NCI-H2107 (cell line): ENCODE measurements around the gene IPP.
A peak's percentile ranks its signal among the peaks of the same experiment; 100 is the strongest.
"Not testable (repeated sequence)": the region's sequence is repeated elsewhere in the genome, so short reads cannot be mapped to it uniquely, and the experiment has no call there.

Experiments used
- DNase-seq: peaks from one replicate; lab custom pipeline; 2025; lab: John Stamatoyannopoulos, UW

IPP gene

DNA sequence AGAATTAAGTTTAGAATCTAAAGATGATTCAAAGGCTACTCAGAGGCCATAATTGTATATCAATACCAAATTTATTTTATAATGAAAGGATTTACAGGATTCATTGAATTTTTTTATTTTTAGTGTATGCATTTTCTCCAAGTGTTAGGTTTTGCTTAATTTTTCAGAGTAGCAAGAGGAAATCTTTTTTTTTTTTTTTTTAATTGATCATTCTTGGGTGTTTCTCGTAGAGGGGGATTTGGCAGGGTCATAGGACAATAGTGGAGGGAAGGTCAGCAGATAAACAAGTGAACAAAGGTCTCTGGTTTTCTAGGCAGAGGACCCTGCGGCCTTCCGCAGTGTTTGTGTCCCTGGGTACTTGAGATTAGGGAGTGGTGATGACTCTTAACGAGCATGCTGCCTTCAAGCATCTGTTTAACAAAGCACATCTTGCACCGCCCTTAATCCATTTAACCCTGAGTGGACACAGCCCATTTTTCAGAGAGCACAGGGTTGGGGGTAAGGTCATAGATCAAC is 10.8 kb downstream of the IPP start:
- not testable (repeated sequence) for DNase-seq

DNA sequence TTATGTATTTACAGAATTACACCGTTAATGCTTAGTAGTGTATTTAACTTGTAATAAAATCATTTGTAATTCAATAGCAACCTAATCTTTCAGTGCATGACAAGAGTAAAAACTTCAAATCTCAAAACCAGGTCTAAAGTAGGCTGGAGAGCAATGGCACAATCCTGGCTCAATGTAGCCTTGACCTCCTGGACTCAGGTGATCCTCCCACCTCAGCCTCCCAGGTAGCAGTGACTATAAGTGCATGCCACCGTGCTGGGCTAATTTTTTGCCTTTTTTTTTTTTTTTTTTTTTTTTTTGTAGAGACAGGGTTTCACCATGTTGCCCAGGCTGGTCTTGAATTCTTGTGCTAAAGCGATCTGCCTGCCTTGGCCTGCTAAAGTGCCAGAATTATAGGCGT is 11.3 kb downstream of the IPP start:
- no peak for DNase-seq

DNA sequence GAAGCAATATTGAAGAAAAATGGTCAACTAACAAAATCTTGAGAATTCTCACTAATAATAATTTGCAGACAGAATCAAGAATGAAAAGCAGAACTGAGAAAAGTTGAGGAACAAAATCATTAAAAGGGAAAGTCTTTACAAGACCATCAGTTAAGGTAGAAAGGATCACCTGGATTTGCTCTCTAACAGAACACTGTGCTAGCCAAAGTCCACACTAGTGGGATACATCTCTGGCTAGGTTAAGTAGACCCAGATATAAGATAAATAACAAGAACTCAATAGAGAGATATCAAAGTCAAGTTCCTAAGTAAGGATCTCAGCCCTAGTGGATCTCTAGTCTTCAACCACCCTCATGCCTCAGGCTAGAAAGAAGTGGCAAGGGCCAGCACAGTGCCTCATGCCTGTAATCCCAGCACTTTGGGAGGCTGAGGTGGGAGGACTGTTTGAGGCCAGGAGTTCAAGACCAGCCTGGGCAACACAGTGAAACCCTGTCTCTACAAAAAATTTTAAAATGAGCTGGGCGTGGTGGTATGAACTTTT is 19.6 kb downstream of the IPP start:
- no peak for DNase-seq

DNA sequence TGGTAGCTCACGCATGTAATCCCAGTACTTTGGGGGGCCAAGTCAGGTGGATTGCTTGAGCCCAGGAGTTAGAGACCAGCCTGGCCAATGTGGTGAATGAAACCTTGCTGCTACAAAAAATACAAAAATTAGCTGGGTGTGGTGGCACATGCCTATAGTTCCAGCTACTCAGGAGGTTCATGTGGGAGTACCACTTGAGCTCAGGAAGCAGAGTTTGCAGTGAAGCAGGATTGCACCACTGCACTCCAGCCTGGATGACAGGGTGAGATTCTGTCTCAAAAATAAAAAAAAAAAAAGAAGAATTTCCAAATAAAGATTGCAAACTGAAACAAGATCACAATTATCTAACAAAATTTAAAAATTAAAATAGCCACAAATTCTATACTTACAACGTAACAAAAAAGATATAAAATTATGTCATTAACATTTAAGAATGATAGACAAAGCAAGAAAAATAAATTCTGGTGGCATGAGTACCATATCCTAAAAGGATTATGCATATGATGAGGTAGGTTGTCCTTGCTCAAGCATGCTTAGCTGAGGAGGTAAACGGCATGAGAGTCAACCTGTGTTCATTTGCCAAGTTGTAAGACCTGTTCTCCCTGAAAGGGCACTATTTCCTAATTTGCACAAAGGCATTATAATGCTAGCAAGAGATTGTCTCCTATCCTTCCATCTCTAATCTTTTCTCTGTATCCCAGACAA is 20.2 kb downstream of the IPP start:
- no peak for DNase-seq

GRCh38 chr1:45726007-45726406 is 24.4 kb downstream of the IPP start:
- not testable (repeated sequence) for DNase-seq

DNA sequence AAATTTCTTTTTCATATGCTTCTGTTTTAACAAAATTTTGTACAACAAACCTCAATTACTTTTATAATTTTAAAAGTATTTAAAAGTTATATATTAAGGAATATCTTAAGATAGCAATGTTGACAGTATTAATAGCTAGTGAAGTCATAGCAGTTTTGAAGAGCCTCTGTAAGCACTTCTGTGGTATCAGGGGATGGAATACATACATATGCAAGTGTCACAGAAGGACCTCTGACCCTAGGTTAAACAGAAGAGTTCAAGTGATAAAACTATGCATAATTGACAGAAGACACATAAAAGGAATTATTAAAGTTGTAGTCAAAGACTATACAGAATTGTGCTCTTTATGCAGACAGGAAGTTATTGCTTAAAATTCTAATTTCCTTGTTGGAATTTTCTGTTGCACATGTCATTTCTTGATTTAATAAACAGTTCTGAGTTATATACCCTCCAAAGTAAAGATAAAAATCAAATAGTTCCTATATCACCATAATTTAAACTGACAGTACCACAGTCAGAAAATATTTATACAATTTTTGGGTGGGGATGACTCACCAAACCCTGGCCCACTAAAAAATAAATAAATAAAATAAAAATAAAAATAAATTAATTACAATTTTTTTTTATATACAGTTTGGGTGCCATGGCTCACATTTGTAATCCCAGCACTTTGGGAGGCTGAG is 27.1 kb downstream of the IPP start:
- no peak for DNase-seq

- DNase-seq, result no peak
These were observed 27.6 kb downstream of the IPP start for GRCh38 chr1:45722809-45723208.

DNA sequence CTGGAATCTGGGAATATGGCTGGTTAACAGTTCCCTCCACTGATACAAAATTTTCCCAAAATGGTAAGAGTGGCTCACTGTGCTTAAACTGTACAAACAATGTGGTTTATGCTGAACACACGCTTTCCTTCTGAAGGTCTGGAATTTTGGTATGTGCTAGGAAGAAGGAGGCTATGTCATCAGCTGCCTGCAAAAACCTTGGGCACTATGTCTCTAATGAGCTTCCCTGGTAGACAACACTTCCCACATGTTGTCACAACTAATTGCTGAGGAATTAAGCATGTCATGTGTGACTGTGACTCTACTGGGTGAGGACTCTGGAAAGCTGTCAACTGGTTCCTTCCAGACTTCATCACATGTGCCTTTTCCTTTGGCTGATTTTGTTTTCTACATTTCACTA is 29.2 kb downstream of the IPP start:
- DNase-seq, result no peak

DNA sequence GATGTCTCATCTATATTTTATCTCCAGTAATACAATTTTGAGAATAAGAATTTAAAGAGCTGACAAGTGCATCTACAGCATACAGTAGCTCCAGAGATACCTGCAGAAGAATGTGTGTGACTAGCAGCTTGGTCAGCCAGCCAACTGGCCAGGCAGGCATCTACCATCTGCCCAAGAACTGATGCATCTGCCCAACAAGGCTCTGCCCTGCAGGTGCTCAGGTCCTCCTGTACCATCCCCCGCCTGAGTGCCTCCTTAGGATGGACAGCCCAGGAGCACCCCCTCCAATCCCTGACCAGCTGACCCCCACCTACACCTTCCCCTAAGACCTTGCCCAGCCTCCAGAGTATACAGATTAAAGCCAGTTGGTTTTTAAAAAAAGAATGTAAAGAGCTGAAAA is 32.2 kb downstream of the IPP start:
- DNase-seq, result no peak

- not testable (repeated sequence) for DNase-seq
These were observed 33.1 kb downstream of the IPP start for GRCh38 chr1:45717386-45717785.

GRCh38 chr1:45716700-45717099 is 33.8 kb downstream of the IPP start:
- no peak for DNase-seq

DNA sequence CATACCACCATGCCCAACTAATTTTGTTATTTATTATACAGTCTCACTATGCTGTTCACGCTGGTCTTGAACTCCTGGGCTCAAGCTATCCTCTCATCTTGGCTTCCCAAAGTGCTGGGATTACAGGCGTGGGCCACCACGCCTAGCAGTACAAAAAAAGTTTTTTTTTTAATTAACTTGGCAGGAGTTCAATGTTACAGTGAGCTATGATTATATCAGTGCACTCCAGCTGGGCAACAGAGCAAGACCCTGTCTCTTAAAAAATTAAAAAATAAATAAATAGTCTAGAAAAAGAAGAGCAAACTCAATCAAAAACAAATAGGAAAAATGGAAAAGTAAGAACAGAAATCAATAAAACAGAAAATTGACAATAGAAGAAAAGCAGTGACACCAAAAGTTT is 36.7 kb downstream of the IPP start:
- no peak for DNase-seq

- DNase-seq, result no peak
These were observed 45.8 kb downstream of the IPP start for GRCh38 chr1:45704637-45705036.

- no peak for DNase-seq
These were observed 55.6 kb downstream of the IPP start for GRCh38 chr1:45694823-45695222.

- not testable (repeated sequence) for DNase-seq
These were observed 56.6 kb downstream of the IPP start for GRCh38 chr1:45693811-45694210.

- DNase-seq, result peak; percentile 77
These were observed 62.4 kb downstream of the IPP start, which contains the start of gene TMEM69 for GRCh38 chr1:45687754-45688740. TSS of gene TMEM69 (plus strand) at chr1:45688181. CDS start at chr1:45691069, 2,888 bp downstream.

- DNase-seq, result peak; percentile 97
These were observed 63.3 kb downstream of the IPP start for GRCh38 chr1:45687014-45687753.

DNA sequence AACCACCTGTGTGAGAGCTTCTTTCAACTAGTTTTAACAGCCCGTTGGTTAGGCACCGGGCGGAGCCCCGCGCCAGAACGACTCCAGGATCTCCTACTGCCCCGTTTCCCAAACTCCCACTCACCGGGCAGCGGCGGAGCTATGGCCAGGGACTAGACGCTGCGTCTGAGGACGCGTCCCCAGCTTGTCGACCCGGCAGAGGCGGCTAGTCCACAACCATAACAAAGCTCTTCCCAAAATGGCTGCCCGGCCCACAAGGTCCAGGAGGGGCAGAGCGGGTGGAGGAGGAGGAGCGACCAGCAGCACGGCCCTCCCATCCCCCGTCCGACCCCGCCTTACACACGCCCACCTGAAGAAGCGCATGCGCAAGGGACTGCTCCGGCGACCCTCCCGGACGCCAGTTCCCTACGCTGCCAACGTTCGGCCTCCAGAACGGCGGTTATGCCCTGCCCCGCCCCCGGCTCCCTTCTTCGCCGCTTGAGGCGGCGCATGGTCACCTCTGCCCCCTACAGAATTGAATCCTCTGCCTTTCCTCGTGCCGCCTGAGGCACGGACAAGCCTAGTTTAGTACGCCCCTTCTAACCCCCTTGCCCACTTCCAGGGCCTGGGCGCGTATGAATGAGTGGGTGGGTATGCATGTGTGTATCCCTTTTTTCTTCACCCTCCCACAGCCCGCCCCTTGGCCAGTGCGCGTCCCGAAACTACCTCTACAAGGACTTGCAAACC is 64.0 kb downstream of the IPP start, which contains the start of gene GPBP1L1:
Gene GPBP1L1 (minus strand): TSS at position 246 of the 726 bp plus-strand sequence. CDS start 27,446 bp downstream, outside the sequence.
- DNase-seq, result peak; percentile 95

GRCh38 chr1:45686015-45686287 is 64.5 kb downstream of the IPP start:
- DNase-seq, result peak; percentile 32

- DNase-seq, result no peak
These were observed 65.0 kb downstream of the IPP start for GRCh38 chr1:45685308-45686014.
